RPMI7951 (cell line): Measurements from ENCODE around the gene ZFP42. TPM values are rescaled to one million over a fixed set of nuclear protein-coding genes. Genes with fewer than 3 reads are reported as not detected.
"Not testable (repeated sequence)": the region's sequence is repeated elsewhere in the genome, so short reads cannot be mapped to it uniquely, and the experiment has no call there.

Source experiments
- DNase-seq: peaks from one replicate; pipeline ENCODE4 v3.0.0-alpha.2; 2012; ENCODE audit warnings: low read depth
- total RNA-seq: library from RNA; depleted of rRNA; stranded (reverse); fragments of >200 nt; shearing (Covaris generic); gene quantifications from 2 replicates; pipeline ENCODE4 v1.2.3, GENCODE V29; 2014; rRNA removed

The ZFP42 gene
- total RNA-seq = 0.24 TPM in 1 of 2 replicates, not detected in the other

GRCh38 chr4:187995322-187996207, at the start of gene ZFP42:
ZFP42 (plus strand) TSS chr4:187995771; CDS start chr4:188002808, 7,037 bp downstream.
- DNase-seq = no peak

GRCh38 chr4:187961171-187961570, 34.4 kb upstream of the ZFP42 start:
- DNase-seq = no peak

GRCh38 chr4:187961961-187962360, 33.6 kb upstream of the ZFP42 start:
- DNase-seq = no peak

DNA sequence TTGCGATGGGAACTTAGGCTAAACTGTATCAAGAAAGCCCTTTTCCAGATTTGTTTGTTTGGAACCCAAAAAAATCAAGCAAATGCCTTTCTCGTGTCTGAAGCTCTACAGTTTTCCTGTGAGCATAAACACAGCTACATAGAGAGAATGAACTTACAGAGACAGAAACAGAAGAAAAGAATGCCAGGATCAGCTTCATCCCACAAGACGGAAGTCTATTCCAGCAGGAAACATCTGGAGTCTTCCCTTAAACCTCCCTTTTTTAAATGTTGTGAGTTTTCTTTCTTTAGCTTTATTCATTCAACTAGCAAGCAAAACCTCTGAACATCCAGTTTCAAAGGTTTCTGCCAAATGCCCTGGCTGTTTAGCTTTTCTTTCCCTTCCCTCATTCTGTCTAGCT, 32.6 kb upstream of the ZFP42 start:
- no peak for DNase-seq

GRCh38 chr4:187965726-187966125, 29.8 kb upstream of the ZFP42 start:
- DNase-seq = no peak

GRCh38 chr4:187972135-187972534, 23.4 kb upstream of the ZFP42 start:
- peak; percentile 23 for DNase-seq

GRCh38 chr4:187983746-187984145, 11.8 kb upstream of the ZFP42 start:
- DNase-seq = no peak

DNA sequence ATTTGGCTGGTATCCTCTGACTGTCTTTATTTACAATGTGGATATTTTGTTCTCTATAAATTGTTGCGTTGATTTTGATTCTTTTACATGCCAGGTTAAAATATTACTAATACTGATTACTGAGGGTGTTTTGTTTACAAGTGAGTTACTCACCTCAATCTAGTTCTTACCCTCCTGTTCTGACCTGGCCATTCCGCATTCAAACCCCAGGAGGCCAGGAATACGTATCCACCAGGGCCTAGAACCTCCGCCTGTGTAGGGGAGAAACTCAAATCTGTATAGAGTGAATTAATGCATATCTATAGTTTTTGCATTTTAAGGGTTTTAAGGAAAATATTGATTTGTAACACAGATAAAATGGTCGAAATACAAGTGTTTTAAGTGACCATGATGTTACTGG, 2.6 kb upstream of the ZFP42 start:
- no peak for DNase-seq

GRCh38 chr4:187993827-187994226, 1.7 kb upstream of the ZFP42 start:
- no peak for DNase-seq

- no peak for DNase-seq
These were observed 1.1 kb downstream of the ZFP42 start for GRCh38 chr4:187996502-187997177.

GRCh38 chr4:187997991-187998390, 2.4 kb downstream of the ZFP42 start:
- not testable (repeated sequence) for DNase-seq

GRCh38 chr4:187999406-187999932, 3.9 kb downstream of the ZFP42 start:
- DNase-seq = no peak

DNA sequence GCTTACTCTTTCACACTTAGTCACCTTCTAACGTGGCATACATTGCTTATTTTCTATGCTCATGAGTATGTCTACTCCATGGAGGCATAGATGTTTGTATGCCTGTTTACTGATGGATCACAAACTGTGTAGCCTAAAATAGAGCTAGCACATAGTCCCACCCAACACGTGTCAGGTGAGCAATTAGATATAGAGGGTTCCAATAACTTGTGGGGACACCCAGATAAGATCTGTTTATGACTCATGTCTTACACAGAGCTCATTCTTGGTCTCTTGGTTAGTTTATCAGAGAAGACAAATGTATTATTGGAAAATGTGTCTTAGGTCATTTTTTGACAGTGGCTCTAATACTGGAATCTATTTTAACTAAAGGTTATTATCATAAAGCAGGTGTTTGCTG, 6.8 kb downstream of the ZFP42 start:
- peak; percentile 18 for DNase-seq

GRCh38 chr4:188002751-188003150, 7.2 kb downstream of the ZFP42 start:
- DNase-seq = no peak

- no peak for DNase-seq
These were observed 10.0 kb downstream of the ZFP42 start for GRCh38 chr4:188005561-188005960.

DNA sequence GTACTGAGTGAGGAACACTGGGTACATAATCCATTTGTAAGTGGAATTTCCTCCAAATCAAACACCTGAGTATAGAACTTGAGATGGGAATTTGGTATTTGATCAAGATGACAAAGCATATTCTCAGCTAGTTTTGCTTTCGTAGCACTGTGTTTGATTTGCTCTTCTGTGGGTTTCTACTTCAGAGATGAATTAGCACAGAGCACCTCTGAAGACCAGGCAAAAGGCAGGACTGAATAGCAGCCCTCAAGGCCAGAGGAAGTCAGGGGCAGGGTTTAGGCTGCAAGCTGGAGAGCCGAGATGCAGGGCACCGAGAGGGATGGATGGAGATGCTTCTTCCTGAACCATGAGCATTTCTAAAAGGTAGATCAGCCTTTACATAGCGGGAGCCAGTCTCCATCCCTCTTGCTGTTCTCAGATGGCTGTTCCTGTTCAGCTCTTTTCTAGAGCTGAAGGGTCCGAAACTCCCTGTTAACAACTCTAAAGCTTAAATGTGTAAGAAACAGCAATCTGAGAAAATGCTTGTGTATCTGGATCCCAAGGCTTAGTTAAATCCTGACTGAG, 10.8 kb downstream of the ZFP42 start:
- DNase-seq = no peak

DNA sequence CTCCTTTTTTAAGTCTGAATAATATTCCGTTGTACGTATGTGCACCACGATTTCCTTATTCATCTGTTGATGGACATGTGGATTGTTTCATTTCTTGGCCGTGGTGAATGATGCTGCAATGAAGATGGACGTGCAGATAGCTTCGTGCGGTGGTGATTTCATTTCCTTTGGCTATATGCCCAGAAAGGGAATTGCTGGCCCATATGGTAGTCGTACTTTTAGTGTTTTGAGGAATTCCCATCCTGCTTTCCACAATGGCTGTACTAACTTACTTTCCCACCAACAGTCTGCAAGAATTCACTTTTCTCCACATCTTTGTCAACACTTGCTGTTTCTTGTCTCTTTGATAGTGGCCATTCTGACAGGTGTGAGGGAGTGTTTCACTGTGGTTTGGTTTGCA, 12.8 kb downstream of the ZFP42 start:
- peak; percentile 85 for DNase-seq

DNA sequence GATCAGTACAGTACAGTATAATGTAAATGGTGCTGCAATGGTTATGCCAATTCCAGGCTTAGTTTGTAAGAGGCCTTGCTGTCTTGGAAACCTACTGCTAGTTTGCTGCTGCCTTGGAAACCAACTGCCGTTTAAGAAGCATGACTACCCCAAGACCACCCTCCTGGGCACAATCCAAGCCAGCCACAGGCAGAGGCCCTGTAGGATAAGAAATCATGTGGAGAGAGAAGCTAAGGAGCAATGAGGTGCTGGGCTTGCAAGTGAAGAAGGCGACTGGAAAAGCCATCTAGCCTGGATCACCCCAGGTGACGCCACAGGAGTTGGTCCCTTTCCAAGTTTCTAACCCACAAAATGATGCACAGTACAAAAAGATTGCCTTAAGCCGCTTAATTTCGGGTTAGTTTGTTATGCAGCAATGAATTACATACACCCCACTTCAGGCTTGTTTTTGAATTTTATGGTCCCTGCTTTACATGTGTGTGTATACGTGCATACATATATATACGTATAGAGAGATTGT, 16.9 kb downstream of the ZFP42 start:
- no peak for DNase-seq

DNA sequence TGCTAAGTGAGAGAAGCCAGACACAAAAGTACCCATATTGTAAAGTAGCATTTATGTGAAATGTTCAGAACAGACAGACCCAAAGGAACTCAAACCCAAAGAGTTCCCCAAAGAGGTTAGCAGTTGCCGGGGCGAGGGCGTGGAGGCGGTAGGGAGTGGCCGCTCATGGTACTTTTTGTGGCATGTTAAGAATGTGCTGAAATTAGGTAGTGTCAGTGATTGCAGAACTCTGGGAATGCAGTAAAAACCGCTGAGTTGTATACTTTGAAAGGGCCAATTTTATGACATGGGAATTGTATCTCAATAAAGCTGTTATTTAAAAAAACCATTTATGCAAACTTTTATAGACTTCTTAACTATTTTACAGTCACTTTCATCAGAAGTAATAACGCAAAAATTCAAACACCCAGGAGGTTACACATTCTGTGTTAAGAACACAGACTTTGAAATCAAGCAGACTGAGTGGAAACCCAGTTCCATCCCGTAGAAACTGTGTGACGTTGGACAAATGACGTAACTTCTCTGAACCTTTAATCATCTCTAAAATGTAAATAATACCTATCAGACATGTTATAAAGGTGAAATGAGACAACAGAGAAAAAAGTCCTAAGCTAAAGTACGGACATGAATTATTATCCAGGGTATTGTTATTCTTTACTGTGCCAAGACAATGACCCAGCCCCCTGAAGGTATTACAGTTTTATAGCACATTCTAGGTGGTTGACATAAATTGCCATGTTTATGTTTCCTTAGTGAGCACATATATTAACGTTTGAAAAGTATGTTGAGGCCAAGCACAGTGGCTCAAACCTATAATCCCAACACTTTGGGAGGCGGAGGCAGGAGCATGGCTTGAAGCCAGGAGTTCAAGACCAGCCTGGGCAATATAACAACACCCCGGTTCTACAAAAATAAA, 19.7 kb downstream of the ZFP42 start:
- peak; percentile 10 for DNase-seq

GRCh38 chr4:188016754-188017153, 21.2 kb downstream of the ZFP42 start:
- no peak for DNase-seq

DNA sequence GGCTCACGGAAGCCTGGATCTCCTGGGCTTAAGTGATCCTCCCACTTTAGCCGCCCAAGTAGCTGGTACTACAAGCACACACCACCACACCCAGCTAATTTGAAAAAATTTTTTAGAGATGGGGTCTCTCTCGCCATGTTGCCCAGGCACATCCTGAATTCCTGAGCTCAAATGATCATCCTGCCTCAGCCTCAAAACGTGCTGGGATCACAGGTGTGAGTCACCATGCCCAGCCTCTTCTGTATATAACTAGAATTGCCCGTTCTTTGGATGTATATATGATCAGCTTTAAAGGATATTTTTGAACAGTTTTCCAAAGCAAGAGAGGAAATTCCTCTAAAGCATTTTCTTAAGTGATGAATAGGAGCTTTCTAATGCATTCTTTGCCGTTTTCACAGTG, 22.7 kb downstream of the ZFP42 start:
- DNase-seq = no peak
